HG03139 (cell line): ENCODE data around the gene PTPN11.
"Not testable (repeated sequence)": the region's sequence is repeated elsewhere in the genome, so short reads cannot be mapped to it uniquely, and the experiment has no call there.

Source experiments
- ATAC-seq: cut with Tn5 transposase; IDR thresholded peaks from one replicate; pipeline ENCODE4 v1.9.1; 2021; ENCODE audit not compliant: unreplicated experiment

The PTPN11 gene

GRCh38 chr12:112447106-112447505, 28.4 kb downstream of the PTPN11 start:
- ATAC-seq: no peak

DNA sequence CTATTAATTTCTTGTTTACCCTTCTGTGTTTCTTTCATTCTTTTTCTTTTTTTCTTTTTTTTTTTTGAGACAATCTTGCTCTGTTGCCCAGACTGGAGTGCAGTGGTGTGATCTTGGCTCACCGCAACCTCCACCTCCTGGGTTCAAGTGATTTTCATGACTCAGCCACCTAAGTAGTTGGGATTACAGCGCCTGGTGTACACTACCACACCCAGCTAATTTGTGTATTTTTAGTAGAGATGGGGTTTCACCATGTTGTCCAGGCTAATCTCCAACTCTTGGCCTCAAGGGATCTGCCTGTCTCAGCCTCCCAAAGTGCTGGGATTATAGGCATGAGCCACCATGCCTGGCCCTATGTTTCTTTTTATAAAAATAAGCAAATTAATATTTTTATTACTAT, 29.4 kb downstream of the PTPN11 start:
- not testable (repeated sequence) for ATAC-seq

- ATAC-seq: no peak
Observed at GRCh38 chr12:112450725-112451124, 32.0 kb downstream of the PTPN11 start.

- no peak for ATAC-seq
Observed at GRCh38 chr12:112456029-112456428, 37.3 kb downstream of the PTPN11 start.

GRCh38 chr12:112457142-112457541, 38.4 kb downstream of the PTPN11 start:
- not testable (repeated sequence) for ATAC-seq

GRCh38 chr12:112458330-112458729, 39.6 kb downstream of the PTPN11 start:
- ATAC-seq: no peak

DNA sequence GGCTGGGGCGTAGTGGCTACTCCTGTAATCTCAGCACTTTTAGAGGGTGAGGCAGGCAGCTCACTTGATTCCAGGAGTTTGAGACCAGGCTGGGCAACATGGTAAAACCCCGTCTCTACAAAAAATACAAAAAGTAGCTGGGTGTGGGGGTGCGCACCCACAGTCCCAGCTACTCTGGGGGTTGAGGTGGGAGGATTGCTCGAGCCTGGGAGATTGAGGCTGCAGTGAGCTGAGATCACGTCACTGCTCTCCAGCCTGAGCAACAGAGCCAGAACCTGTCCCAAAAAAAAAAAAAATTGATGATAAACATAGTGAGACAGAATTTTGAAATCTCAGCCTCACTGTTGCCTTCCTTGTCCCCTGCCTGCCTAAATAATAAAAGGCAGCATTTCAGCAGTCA, 40.0 kb downstream of the PTPN11 start:
- no peak for ATAC-seq

- no peak for ATAC-seq
Observed at GRCh38 chr12:112463478-112463877, 44.7 kb downstream of the PTPN11 start.

GRCh38 chr12:112464605-112465004, 45.9 kb downstream of the PTPN11 start:
- ATAC-seq: no peak

- no peak for ATAC-seq
Observed at GRCh38 chr12:112466011-112466422, 47.3 kb downstream of the PTPN11 start.

GRCh38 chr12:112466835-112467234, 48.1 kb downstream of the PTPN11 start:
- ATAC-seq: no peak

- no peak for ATAC-seq
Observed at GRCh38 chr12:112468046-112468445, 49.3 kb downstream of the PTPN11 start.

DNA sequence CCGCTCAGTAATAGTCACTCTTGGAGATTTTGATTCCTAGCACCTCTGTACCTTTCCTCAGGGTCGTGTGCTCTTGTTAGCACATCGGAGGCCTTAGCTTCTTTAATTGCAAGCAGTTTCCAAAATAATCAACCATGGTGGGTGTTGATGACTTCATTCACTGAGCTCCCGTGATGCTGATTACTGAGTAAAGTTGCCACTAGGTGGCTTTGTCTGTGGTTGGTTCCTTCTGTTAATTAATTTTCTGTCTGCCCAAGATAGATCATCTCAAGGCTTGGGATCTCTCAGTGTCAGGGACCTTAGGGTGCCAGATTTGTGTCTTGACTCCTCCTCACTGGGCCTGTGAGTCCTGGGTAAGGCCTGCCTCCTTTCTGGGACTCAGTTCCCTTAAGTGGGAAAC, 54.3 kb downstream of the PTPN11 start:
- no peak for ATAC-seq

GRCh38 chr12:112479413-112479812, 60.7 kb downstream of the PTPN11 start:
- ATAC-seq: no peak

GRCh38 chr12:112480931-112481330, 62.2 kb downstream of the PTPN11 start:
- ATAC-seq: no peak

- no peak for ATAC-seq
Observed at GRCh38 chr12:112482733-112483132, 64.0 kb downstream of the PTPN11 start.

DNA sequence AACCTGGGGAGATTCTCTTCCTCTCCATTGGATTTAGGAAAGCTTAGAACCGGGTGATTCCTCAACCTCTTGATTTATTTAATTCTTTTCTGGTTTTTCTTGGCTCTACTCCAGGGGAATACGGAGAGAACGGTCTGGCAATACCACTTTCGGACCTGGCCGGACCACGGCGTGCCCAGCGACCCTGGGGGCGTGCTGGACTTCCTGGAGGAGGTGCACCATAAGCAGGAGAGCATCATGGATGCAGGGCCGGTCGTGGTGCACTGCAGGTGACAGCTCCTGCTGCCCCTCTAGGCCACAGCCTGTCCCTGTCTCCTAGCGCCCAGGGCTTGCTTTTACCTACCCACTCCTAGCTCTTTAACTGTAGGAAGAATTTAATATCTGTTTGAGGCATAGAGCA, 67.6 kb downstream of the PTPN11 start:
- ATAC-seq: no peak

DNA sequence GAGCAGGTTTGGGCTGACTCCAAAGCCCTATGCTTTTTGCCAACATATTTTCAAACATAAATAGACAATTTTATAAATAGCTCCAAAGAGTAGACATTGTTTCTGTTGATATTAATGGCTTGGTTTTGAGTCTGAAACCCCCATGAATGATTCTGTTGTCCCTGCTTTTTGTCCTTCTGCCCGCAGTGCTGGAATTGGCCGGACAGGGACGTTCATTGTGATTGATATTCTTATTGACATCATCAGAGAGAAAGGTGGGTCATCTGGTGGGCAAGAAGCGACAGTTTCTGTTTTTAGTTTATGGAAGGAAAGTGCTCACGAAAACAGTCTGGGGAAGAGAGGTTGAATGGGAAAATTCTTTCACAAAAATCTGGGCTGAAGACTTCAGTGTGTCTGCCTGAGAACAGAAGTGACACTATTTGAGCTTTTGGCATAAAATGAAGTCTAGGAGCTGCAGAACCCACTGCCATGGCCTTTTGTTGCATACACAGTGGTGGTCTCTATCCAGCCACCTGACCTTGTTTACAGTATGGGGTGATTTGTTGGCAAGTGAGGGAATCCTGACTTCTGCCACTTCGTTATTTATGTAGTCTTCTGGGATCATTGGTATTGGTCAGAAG, 69.6 kb downstream of the PTPN11 start:
- ATAC-seq: no peak

DNA sequence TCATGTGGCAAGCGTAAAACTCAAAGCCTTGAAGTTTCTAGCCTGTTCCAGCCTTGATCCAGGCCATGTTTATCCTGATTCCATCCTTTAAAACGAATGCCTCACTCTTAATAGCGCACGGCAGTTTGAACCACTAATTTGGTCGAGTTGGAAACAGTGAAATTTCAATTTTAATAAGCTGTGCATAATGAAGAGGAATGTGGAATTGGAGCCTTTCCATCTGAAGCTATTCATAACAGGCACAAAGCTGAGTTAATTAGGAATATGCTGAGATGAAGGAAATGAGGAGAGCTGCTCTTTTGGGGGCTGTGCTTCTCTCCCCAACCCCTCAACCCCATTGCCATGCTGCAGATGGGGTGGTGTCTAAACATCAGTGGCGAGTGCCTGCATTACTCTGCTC, 70.7 kb downstream of the PTPN11 start:
- no peak for ATAC-seq

DNA sequence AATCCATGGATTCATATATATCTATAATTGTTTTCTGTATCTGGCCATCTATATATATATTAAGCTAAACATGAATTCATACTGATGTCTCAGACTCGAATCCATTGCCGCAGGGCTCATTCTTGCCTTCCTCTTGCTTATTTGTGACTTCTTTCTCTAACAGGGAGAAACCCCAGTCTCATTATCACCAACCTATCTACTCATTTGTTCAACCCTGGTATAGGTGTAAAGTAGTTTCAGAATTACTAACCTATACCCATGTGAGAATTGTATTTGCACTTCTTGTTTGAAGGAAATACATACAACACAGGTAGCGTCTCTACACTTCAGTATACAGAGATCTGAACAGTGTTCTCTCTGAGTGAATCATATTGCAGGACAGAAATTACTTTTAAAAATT, 77.7 kb downstream of the PTPN11 start:
- ATAC-seq: no peak

GRCh38 chr12:112498580-112498979, 79.8 kb downstream of the PTPN11 start:
- ATAC-seq: no peak

DNA sequence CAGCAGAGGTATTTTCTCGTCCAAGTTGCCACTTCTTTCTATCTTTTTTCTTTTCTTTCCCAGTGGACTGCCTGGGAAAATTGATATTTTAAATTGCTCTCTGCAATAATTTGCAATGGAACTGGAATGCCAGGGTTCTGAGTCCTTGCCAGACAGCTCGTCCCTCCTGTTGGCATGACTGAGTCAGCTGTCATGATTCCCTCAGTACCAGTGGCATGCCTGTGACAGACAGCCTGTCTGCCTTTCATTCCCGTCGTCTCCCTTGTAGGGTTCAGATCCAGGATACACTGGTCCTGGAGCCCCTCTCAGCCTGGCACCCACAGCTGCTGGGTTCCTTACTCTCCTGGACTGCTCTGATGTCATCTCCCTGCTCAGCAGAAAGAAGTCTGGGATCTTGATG, 84.8 kb downstream of the PTPN11 start:
- ATAC-seq: no peak

DNA sequence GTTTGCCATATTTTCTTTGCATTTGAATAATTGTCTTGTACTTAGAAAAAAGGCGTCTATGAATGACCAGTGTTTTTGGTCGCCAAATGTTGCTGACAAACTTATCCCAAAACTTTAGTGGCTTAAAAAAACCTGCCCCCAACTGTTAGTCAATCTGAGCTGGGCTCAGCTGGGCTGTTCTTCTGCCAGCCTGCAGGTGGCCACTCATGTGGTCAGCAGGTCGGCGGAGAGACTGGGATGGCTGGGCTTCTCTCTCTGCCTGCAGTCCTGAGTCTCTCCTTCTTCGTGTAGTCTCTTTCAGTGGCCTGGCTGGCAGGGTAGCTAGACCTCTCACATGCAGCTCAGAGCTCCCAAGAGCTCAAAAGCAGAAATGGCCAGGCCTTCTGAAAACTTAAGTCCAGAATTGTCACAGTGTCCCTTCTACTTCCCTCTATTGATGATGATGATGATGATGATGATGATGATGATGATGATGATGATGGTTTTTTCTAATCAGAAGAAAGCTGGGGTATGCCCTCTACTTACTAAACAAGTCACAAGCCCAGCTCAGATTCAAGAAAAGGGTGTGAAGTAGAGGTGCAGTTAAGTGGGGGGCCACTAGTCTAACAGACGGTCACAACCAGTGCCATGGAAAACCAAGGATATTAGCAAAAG, 87.9 kb downstream of the PTPN11 start:
- ATAC-seq: no peak
